ENCODE results near the gene NBEAL2.

DNA sequence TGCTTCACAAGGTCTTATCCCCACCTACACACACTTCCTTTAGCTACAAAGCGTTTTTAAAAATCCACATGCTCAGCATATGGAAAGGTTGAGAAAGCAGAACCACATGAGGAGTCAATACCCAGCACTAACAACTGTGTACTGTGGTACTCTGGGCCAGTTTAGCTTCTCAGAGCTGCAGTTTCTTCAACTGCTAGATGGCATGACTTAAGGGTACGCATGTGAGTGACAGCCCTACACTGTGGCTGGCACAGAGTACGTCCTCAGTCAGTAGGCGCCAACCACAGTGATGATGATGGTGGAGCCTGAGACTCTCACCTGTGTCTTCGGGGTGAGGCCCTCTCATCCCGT lies 20.3 kb upstream of the NBEAL2 start:
- TF ChIP-seq CTCF (IDR thresholded peaks at IDR 0.05; ENCODE audit: insufficient read depth, low read depth, low read length), result no peak
- no peak for TF ChIP-seq EZH2 (IDR thresholded peaks at IDR 0.05; ENCODE audit: insufficient read depth, low read length)

All from astrocyte (in vitro differentiated cells and primary cell).